SK-N-SH (cell line): ENCODE results near the gene GXYLT2. TPM values are rescaled to one million over a fixed set of nuclear protein-coding genes. Genes with fewer than 3 reads are reported as not detected.

ENCODE experiments used
- CTCF ChIA-PET: fragments of 300-600, 350-600 bp; formaldehyde crosslinking; extraction: SDS; loops from one replicate; lab custom pipeline; 2021; lab: Yijun Ruan, JAX
- POLR2A ChIA-PET: fragments of 350-600 bp; sonication (Branson Sonifier 250); formaldehyde crosslinking; extraction: SDS; loops from one replicate; lab custom pipeline; 2020; ENCODE audit warnings: antibody characterized with exemption, inconsistent platforms; lab: Yijun Ruan, JAX
- DNase-seq: peaks from one replicate; pipeline ENCODE4 v3.0.0; 2012
- H2AFZ ChIP-seq: fragments of 200-600 bp; sonication (generic); 2 replicates; pipeline ENCODE4 v1.8.1; 2016; ENCODE audit warnings: antibody characterized with exemption, mild to moderate bottlenecking, low read depth
- H3F3A ChIP-seq: fragments of 200-600 bp; sonication (generic); replicated peaks from 2 replicates; pipeline ENCODE3; 2016; ENCODE audit warnings: antibody characterized with exemption, mild to moderate bottlenecking; ENCODE audit not compliant: insufficient read depth
- H3K27ac ChIP-seq, 2 experiments: fragments of 200-500 bp in 1 of 2; fragments of 200-600 bp in 1 of 2; sonication (Bioruptor generic) in 1 of 2; sonication (generic), shearing (Covaris generic) in 1 of 2; 2 replicates each; pipeline versions ENCODE4 v1.5.1 to v1.6.1; 2014 to 2016; ENCODE audit warnings: low read depth in 2 of 2, inconsistent platforms in 1 of 2, low read length in 1 of 2, mild to moderate bottlenecking in 1 of 2, mixed read lengths in 1 of 2
- H3K27me3 ChIP-seq: fragments of 200-600 bp; sonication (generic), shearing (Covaris generic); 2 replicates; pipeline ENCODE4 v1.6.1; 2016; ENCODE audit warnings: mixed run types; ENCODE audit not compliant: insufficient read depth
- H3K36me3 ChIP-seq, 2 experiments: fragments of 200-500 bp in 1 of 2; fragments of 200-600 bp in 1 of 2; sonication (Bioruptor generic) in 1 of 2; sonication (generic) in 1 of 2; replicated peaks in 1 of 2; 2 replicates each; pipeline versions ENCODE3 to v1.5.1; 2014 to 2016; ENCODE audit warnings: low read length in 1 of 2, mild to moderate bottlenecking in 1 of 2; ENCODE audit not compliant: insufficient read depth in 2 of 2, control insufficient read depth in 1 of 2
- H3K4me1 ChIP-seq, 2 experiments: fragments of 200-500 bp in 1 of 2; fragments of 200-600 bp in 1 of 2; sonication (Bioruptor generic) in 1 of 2; sonication (generic), shearing (Covaris generic) in 1 of 2; 2 replicates each; pipeline versions ENCODE4 v1.5.1 to v1.6.1; 2014 to 2016; ENCODE audit warnings: low read depth in 1 of 2, low read length in 1 of 2, mixed run types in 1 of 2; ENCODE audit not compliant: insufficient read depth in 2 of 2, control insufficient read depth in 1 of 2
- H3K4me2 ChIP-seq: fragments of 200-600 bp; sonication (generic), shearing (Covaris generic); 2 replicates; pipeline ENCODE4 v1.6.1; 2017; ENCODE audit warnings: mixed run types
- H3K4me3 ChIP-seq, 2 experiments: fragments of 200-500 bp in 1 of 2; fragments of 200-600 bp in 1 of 2; sonication (Bioruptor generic) in 1 of 2; sonication (generic), shearing (Covaris generic) in 1 of 2; 2 replicates each; pipeline versions ENCODE4 v1.5.1 to v1.8.1; 2014 to 2016; ENCODE audit warnings: low read depth in 2 of 2, inconsistent platforms in 1 of 2, low read length in 1 of 2, mild to moderate bottlenecking in 1 of 2, mixed read lengths in 1 of 2, moderate library complexity in 1 of 2
- H3K79me2 ChIP-seq: fragments of 200-600 bp; sonication (generic); 2 replicates; pipeline ENCODE4 v1.8.1; 2017; ENCODE audit warnings: mild to moderate bottlenecking; ENCODE audit not compliant: insufficient read depth
- H3K9ac ChIP-seq: fragments of 200-600 bp; sonication (generic); 2 replicates; pipeline ENCODE4 v1.6.1; 2017; ENCODE audit warnings: mixed run types
- H3K9me2 ChIP-seq: fragments of 200-600 bp; sonication (generic); 2 replicates; pipeline ENCODE4 v1.6.1; 2017; ENCODE audit warnings: mixed run types
- H3K9me3 ChIP-seq: fragments of 200-600 bp; sonication (generic); 2 replicates; pipeline ENCODE4 v1.6.1; 2017; ENCODE audit warnings: mixed run types, mild to moderate bottlenecking, moderate library complexity
- H4K20me1 ChIP-seq: fragments of 200-600 bp; sonication (generic); 2 replicates; pipeline ENCODE4 v1.6.1; 2017; ENCODE audit warnings: mild to moderate bottlenecking, mixed run types; ENCODE audit not compliant: insufficient read depth
- EP300 ChIP-seq, 2 experiments: IDR thresholded peaks; 2 replicates each; pipeline versions ENCODE4 v1.4.0 to v1.6.1; 2012; ENCODE audit warnings: borderline replicate concordance in 1 of 2, low read depth in 1 of 2, low read length in 1 of 2
- FOXJ3 ChIP-seq: sonication (generic); formaldehyde crosslinking; IDR thresholded peaks from 2 replicates; pipeline ENCODE4 v1.5.1; 2020; ENCODE audit warnings: mild to moderate bottlenecking, missing genetic modification reagents
- GABPA ChIP-seq: IDR thresholded peaks from 2 replicates; pipeline ENCODE4 v1.4.0; 2012; ENCODE audit warnings: low read depth, mild to moderate bottlenecking
- JUND ChIP-seq: IDR thresholded peaks from 2 replicates; pipeline ENCODE4 v1.4.0; 2012
- MEF2A ChIP-seq: IDR thresholded peaks from 2 replicates; pipeline ENCODE4 v1.4.0; 2012; ENCODE audit warnings: low read depth, borderline replicate concordance
- NFIC ChIP-seq: IDR thresholded peaks from 2 replicates; pipeline ENCODE4 v1.4.0; 2012; ENCODE audit warnings: borderline replicate concordance
- NRF1 ChIP-seq: IDR thresholded peaks from 2 replicates; pipeline ENCODE4 v1.6.1; 2012; ENCODE audit warnings: low read depth, mild to moderate bottlenecking, low read length
- SIN3A ChIP-seq: IDR thresholded peaks from 2 replicates; pipeline ENCODE4 v1.6.1; 2012; ENCODE audit warnings: low read depth, mild to moderate bottlenecking, low read length, moderate library complexity, borderline replicate concordance
- SMC3 ChIP-seq: IDR thresholded peaks from 2 replicates; pipeline ENCODE4 v1.6.1; 2012; ENCODE audit warnings: low read depth, low read length, improper control_type of control experiment
- TAF1 ChIP-seq: IDR thresholded peaks from 2 replicates; pipeline ENCODE4 v1.6.1; 2012; ENCODE audit warnings: low read depth, mild to moderate bottlenecking, low read length, moderate library complexity, borderline replicate concordance
- TEAD4 ChIP-seq: IDR thresholded peaks from 2 replicates; pipeline ENCODE4 v1.4.0; 2012; ENCODE audit warnings: mild to moderate bottlenecking, borderline replicate concordance; ENCODE audit not compliant: insufficient read depth
- USF1 ChIP-seq: IDR thresholded peaks from 2 replicates; pipeline ENCODE4 v1.4.0; 2012; ENCODE audit warnings: low read depth, borderline replicate concordance
- WGBS: methylation state at CpG from one replicate; pipeline ENCODE4 v1.1.6; 2017; ENCODE audit warnings: low lambda C conversion rate; 5-methylcytosine and 5-hydroxymethylcytosine counted together
- polyA plus RNA-seq, 3 experiments: library from polyadenylated mRNA; depleted of rRNA; stranded (reverse); fragments of >200 nt; gene quantifications; 2 replicates each; pipeline ENCODE4 v1.2.3, GENCODE V29; 2012
- TF ChIP-seq, protein P1 (sequence below): fragments of 150-350 bp; IDR thresholded peaks from 2 replicates; pipeline ENCODE4 v1.6.1; 2016; ENCODE audit warnings: mild to moderate bottlenecking, low read depth, low read length
- TF ChIP-seq, protein P2 (sequence below): fragments of 200-600 bp; sonication (generic); IDR thresholded peaks from 2 replicates; pipeline ENCODE4 v1.6.1; 2017; ENCODE audit warnings: antibody characterized with exemption, mild to moderate bottlenecking, moderate library complexity

The GXYLT2 gene
- polyA plus RNA-seq, 1 of the 3 experiments (the other 2 are of a cell fraction): 9.1 TPM

- H4K20me1 ChIP-seq: no peaks in the 10 kb centered on the region
- peaks cover 0 to 7% of the 10 kb centered on the region in 2 experiments; a peak in 2 of 4 replicates for H3K4me1 ChIP-seq
- H3K9ac ChIP-seq: no peak overlapping the region
- no peaks in the 10 kb centered on the region for H3K9me3 ChIP-seq
- WGBS: 89% methylated on average over 6 of the region's 6 CpGs
- H3K4me2 ChIP-seq: no peak overlapping the region
- no peak overlapping the region for H3K4me3 ChIP-seq
- H3K27me3 ChIP-seq: no peaks in the 10 kb centered on the region
- peaks cover 3% of the 10 kb centered on the region; the same call in 1 of the 2 replicates for H3K79me2 ChIP-seq
- no peak overlapping the region for H3K27ac ChIP-seq
- ChIA-PET CTCF (interaction anchor here (1.1 to 1.7 kb wide), 2 partner anchors 10 to 48 kb away, joined by 3 to 4 read pairs; no protein-coding TSS in a partner anchor), POLR2A (no interaction called here)
- no peak for DNase-seq
- H3F3A ChIP-seq: peaks cover 3% of the 10 kb centered on the region
- no peaks in the 10 kb centered on the region for H3K36me3 ChIP-seq
- H3K9me2 ChIP-seq: no peaks in the 10 kb centered on the region
- TF ChIP-seq TEAD4 (no peak), NFIC (no peak), SIN3A (no peak), NRF1 (no peak), EP300 (IDR thresholded peaks at IDR 0.05; ENCODE audit: borderline replicate concordance in 1 of 2, low read depth in 1 of 2, low read length in 1 of 2) (no peak), TAF1 (no peak), GABPA (no peak), SMC3 (no peak), JUND (no peak), MEF2A (no peak), USF1 (no peak), FOXJ3 (no peak)
- TF ChIP-seq, protein P1, sequence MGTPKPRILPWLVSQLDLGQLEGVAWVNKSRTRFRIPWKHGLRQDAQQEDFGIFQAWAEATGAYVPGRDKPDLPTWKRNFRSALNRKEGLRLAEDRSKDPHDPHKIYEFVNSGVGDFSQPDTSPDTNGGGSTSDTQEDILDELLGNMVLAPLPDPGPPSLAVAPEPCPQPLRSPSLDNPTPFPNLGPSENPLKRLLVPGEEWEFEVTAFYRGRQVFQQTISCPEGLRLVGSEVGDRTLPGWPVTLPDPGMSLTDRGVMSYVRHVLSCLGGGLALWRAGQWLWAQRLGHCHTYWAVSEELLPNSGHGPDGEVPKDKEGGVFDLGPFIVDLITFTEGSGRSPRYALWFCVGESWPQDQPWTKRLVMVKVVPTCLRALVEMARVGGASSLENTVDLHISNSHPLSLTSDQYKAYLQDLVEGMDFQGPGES: no peak
- no peak overlapping the region for H2AFZ ChIP-seq
Measured at GRCh38 chr3:72899349-72899765, 11.5 kb downstream of the GXYLT2 start.

- Histone ChIP-seq H3K4me1 (peaks cover 0 to 7% of the 10 kb centered on the region in 2 experiments; a peak in 2 of 4 replicates), H4K20me1 (no peaks in the 10 kb centered on the region), H3K27ac (no peak overlapping the region), H3K79me2 (no peaks in the 10 kb centered on the region), H3K9me3 (no peaks in the 10 kb centered on the region), H3K9me2 (no peaks in the 10 kb centered on the region), H3K4me2 (no peak overlapping the region), H2AFZ (no peak overlapping the region), H3K27me3 (no peaks in the 10 kb centered on the region), H3F3A (peaks cover 3% of the 10 kb centered on the region), H3K4me3 (no peak overlapping the region), H3K9ac (no peak overlapping the region), H3K36me3 (no peaks in the 10 kb centered on the region)
- 87% methylated on average over 7 of the region's 7 CpGs for WGBS
- ChIA-PET POLR2A (no interaction called here), CTCF (interaction anchor here (1.7 kb wide), 1 partner anchor 11 kb away, joined by 3 read pairs; no protein-coding TSS in a partner anchor)
- TF ChIP-seq, protein P2, sequence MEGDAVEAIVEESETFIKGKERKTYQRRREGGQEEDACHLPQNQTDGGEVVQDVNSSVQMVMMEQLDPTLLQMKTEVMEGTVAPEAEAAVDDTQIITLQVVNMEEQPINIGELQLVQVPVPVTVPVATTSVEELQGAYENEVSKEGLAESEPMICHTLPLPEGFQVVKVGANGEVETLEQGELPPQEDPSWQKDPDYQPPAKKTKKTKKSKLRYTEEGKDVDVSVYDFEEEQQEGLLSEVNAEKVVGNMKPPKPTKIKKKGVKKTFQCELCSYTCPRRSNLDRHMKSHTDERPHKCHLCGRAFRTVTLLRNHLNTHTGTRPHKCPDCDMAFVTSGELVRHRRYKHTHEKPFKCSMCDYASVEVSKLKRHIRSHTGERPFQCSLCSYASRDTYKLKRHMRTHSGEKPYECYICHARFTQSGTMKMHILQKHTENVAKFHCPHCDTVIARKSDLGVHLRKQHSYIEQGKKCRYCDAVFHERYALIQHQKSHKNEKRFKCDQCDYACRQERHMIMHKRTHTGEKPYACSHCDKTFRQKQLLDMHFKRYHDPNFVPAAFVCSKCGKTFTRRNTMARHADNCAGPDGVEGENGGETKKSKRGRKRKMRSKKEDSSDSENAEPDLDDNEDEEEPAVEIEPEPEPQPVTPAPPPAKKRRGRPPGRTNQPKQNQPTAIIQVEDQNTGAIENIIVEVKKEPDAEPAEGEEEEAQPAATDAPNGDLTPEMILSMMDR: no peak
- no peak for TF ChIP-seq MEF2A
- no peak for DNase-seq
Measured at GRCh38 chr3:72900048-72900447, 12.2 kb downstream of the GXYLT2 start.
